GM10248 (cell line): ENCODE data around the gene RGS12.

ENCODE experiments used
- CTCF ChIA-PET: fragments of 300-600 bp; sonication (Branson Sonifier 250); formaldehyde crosslinking; extraction: SDS; loops from one replicate; lab custom pipeline; 2021; ENCODE audit warnings: antibody characterized with exemption; lab: Yijun Ruan, JAX
- POLR2A ChIA-PET: fragments of 350-650 bp; sonication (Branson Sonifier 250); formaldehyde crosslinking; extraction: SDS; loops from one replicate; lab custom pipeline; 2020; ENCODE audit warnings: antibody characterized with exemption; lab: Yijun Ruan, JAX
- DNase-seq: peaks from one replicate; pipeline ENCODE4 v3.0.0; 2012; ENCODE audit errors: extremely low spot score
- TF ChIP-seq, protein P1 (sequence below): IDR thresholded peaks from 2 replicates; pipeline ENCODE4 v1.5.1; 2012; ENCODE audit warnings: mild to moderate bottlenecking, low read depth; ENCODE audit errors: extremely low read depth, missing control alignments, control extremely low read depth

The RGS12 gene

GRCh38 chr4:3337357-3337732, 44.5 kb downstream of the RGS12 start:
- POLR2A ChIA-PET: no interaction called here
- TF ChIP-seq, protein P1, sequence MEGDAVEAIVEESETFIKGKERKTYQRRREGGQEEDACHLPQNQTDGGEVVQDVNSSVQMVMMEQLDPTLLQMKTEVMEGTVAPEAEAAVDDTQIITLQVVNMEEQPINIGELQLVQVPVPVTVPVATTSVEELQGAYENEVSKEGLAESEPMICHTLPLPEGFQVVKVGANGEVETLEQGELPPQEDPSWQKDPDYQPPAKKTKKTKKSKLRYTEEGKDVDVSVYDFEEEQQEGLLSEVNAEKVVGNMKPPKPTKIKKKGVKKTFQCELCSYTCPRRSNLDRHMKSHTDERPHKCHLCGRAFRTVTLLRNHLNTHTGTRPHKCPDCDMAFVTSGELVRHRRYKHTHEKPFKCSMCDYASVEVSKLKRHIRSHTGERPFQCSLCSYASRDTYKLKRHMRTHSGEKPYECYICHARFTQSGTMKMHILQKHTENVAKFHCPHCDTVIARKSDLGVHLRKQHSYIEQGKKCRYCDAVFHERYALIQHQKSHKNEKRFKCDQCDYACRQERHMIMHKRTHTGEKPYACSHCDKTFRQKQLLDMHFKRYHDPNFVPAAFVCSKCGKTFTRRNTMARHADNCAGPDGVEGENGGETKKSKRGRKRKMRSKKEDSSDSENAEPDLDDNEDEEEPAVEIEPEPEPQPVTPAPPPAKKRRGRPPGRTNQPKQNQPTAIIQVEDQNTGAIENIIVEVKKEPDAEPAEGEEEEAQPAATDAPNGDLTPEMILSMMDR: no peak
- CTCF ChIA-PET: interaction anchor here (3.3 kb wide), 1 partner anchor 9 kb away, joined by 15 read pairs; no protein-coding TSS in a partner anchor

DNA sequence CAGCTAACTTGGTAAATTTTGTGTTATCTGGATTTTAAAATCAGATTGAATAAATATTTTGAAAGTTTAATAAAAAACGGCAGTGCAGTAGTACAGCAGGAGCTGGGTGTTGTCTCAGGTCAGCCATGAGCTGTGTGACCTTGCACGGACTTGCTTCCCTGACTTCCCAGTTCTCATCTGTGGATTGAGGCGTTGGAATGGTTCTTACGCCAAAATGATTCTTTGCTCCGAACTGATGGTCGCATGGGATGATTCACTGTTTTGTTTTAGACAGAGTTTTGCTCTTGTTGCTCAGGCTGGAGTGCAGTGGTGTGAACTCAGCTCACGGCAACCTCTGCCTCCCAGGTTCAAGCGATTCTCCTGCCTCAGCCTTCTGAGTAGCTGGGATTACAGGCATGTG, 45.0 kb downstream of the RGS12 start:
- CTCF ChIA-PET: interaction anchor here (3.3 kb wide), 1 partner anchor 8 kb away, joined by 15 read pairs; no protein-coding TSS in a partner anchor
- POLR2A ChIA-PET: no interaction called here
- TF ChIP-seq, protein P1: no peak
- no peak for DNase-seq

More at GRCh38 chr4:3337357-3337732, 44.5 kb downstream of the RGS12 start:
- DNase-seq: no peak

- TF ChIP-seq, protein P1: no peak
- POLR2A ChIA-PET: no interaction called here
- CTCF ChIA-PET: no interaction called here
- no peak for DNase-seq
Observed at GRCh38 chr4:3338321-3338838, 45.6 kb downstream of the RGS12 start.

- TF ChIP-seq, protein P1: no peak
- CTCF ChIA-PET: interaction anchor here (1.2 kb wide), 1 partner anchor 9 kb away, joined by 3 read pairs; no protein-coding TSS in a partner anchor
- DNase-seq: no peak
- POLR2A ChIA-PET: no interaction called here
Observed at GRCh38 chr4:3338976-3339531, 46.2 kb downstream of the RGS12 start.

- TF ChIP-seq, protein P1: no peak
- POLR2A ChIA-PET: no interaction called here
- DNase-seq: no peak
- CTCF ChIA-PET: interaction anchor here (1.2 kb wide), 1 partner anchor 9 kb away, joined by 3 read pairs; no protein-coding TSS in a partner anchor
Observed at GRCh38 chr4:3339577-3339976, 46.8 kb downstream of the RGS12 start.

- ChIA-PET POLR2A (no interaction called here), CTCF (interaction anchor here (1.2 kb wide), 1 partner anchor 10 kb away, joined by 3 read pairs; no protein-coding TSS in a partner anchor)
- TF ChIP-seq, protein P1: no peak
- DNase-seq: no peak
Observed at GRCh38 chr4:3340038-3340699, 47.3 kb downstream of the RGS12 start.
